Neural progenitor cell (in vitro differentiated cells): ENCODE data around the gene MICALL2. TPM values are rescaled to one million over a fixed set of nuclear protein-coding genes. Genes with fewer than 3 reads are reported as not detected.

Experiments
- DNase-seq: peaks from one replicate; pipeline ENCODE4 v3.0.0-alpha.2; 2016; ENCODE audit warnings: low spot score
- H2AFZ ChIP-seq: fragments of 200-600 bp; sonication (generic); replicated peaks from 2 replicates; pipeline ENCODE4 v1.6.1; 2016; ENCODE audit warnings: antibody characterized with exemption
- H3F3A ChIP-seq: fragments of 200-600 bp; sonication (generic); 2 replicates; pipeline ENCODE4 v1.6.1; 2016; ENCODE audit warnings: antibody characterized with exemption, low read depth
- H3K27ac ChIP-seq: fragments of 200-600 bp; sonication (generic); 2 replicates; pipeline ENCODE4 v1.5.1; 2016; ENCODE audit warnings: mild to moderate bottlenecking
- H3K27me3 ChIP-seq: fragments of 200-600 bp; sonication (generic); 2 replicates; pipeline ENCODE4 v1.6.1; 2016; ENCODE audit warnings: mild to moderate bottlenecking, moderate library complexity
- H3K36me3 ChIP-seq: fragments of 200-600 bp; sonication (generic); 2 replicates; pipeline ENCODE4 v1.5.1; 2016
- H3K4me1 ChIP-seq: fragments of 200-600 bp; sonication (generic); 2 replicates; pipeline ENCODE4 v1.6.1; 2016; ENCODE audit warnings: mixed run types
- H3K4me2 ChIP-seq: fragments of 200-600 bp; sonication (generic); 2 replicates; pipeline ENCODE4 v1.6.1; 2016
- H3K4me3 ChIP-seq: fragments of 200-600 bp; sonication (generic); 2 replicates; pipeline ENCODE4 v1.5.1; 2016
- H3K79me2 ChIP-seq: fragments of 200-600 bp; sonication (generic); 2 replicates; pipeline ENCODE4 v1.6.1; 2016; ENCODE audit warnings: low read depth
- H3K9ac ChIP-seq: fragments of 200-600 bp; sonication (generic); 2 replicates; pipeline ENCODE4 v1.6.1; 2016
- H3K9me3 ChIP-seq: fragments of 200-600 bp; sonication (generic); 2 replicates; pipeline ENCODE4 v1.5.1; 2016; ENCODE audit warnings: low read depth
- H4K20me1 ChIP-seq: fragments of 200-600 bp; sonication (generic); 2 replicates; pipeline ENCODE4 v1.6.1; 2016; ENCODE audit warnings: low read depth
- H3K27ac Mint-ChIP-seq: 3 replicates; pipeline ENCODE4 v1.8.0; 2021; ENCODE audit warnings: mixed read lengths
- H3K27me3 Mint-ChIP-seq: 2 replicates; pipeline ENCODE4 v1.8.0; 2022; ENCODE audit warnings: low read depth, mild to moderate bottlenecking, inconsistent platforms, moderate library complexity, mixed read lengths; ENCODE audit not compliant: insufficient read depth
- H3K36me3 Mint-ChIP-seq: 3 replicates; pipeline ENCODE4 v1.8.0; 2021; ENCODE audit warnings: mixed read lengths
- H3K4me1 Mint-ChIP-seq: 3 replicates; pipeline ENCODE4 v1.8.0; 2021; ENCODE audit warnings: mixed read lengths
- H3K4me3 Mint-ChIP-seq: 3 replicates; pipeline ENCODE4 v1.8.0; 2021; ENCODE audit warnings: mild to moderate bottlenecking, moderate library complexity, mixed read lengths
- H3K9me3 Mint-ChIP-seq: 3 replicates; pipeline ENCODE4 v1.8.0; 2020; ENCODE audit warnings: mixed read lengths
- CTCF ChIP-seq: fragments of 200-600 bp; sonication (generic); IDR thresholded peaks from 2 replicates; pipeline ENCODE4 v1.5.1; 2017; ENCODE audit warnings: antibody characterized with exemption, mild to moderate bottlenecking
- EZH2 ChIP-seq: fragments of 200-600 bp; sonication (generic); IDR thresholded peaks from 2 replicates; pipeline ENCODE4 v1.6.1; 2017; ENCODE audit warnings: antibody characterized with exemption, mild to moderate bottlenecking, moderate library complexity
- EZH2phosphoT487 ChIP-seq: fragments of 200-600 bp; sonication (generic); IDR thresholded peaks from 2 replicates; pipeline ENCODE4 v1.6.1; 2017; ENCODE audit warnings: antibody characterized with exemption
- total RNA-seq: library from RNA; depleted of rRNA; stranded (reverse); fragments of >200 nt; gene quantifications from 2 replicates; pipeline ENCODE4 v1.2.3, GENCODE V29; 2015; ENCODE audit warnings: low replicate concordance

The MICALL2 gene
- total RNA-seq, 1 donor from 2014 or later = 6.0 TPM

GRCh38 chr7:1385809-1386622 lies 73.3 kb downstream of the MICALL2 start:
- Histone ChIP-seq H3K9me3 (no peaks in the 10 kb centered on the region), H3K4me2 (no peak overlapping the region), H3K9ac (no peak overlapping the region), H3K36me3 (no peaks in the 10 kb centered on the region), H3K4me3 (no peak overlapping the region), H4K20me1 (no peaks in the 10 kb centered on the region), H3K27ac (no peak overlapping the region), H3K79me2 (no peaks in the 10 kb centered on the region), H3F3A (no peaks in the 10 kb centered on the region), H2AFZ (no peak overlapping the region), H3K4me1 (no peaks in the 10 kb centered on the region), H3K27me3 (peaks cover 36% of the 10 kb centered on the region)
- Mint-ChIP-seq H3K4me1 (peaks cover 5% of the 10 kb centered on the region), H3K4me3 (no peak overlapping the region), H3K36me3 (no peaks in the 10 kb centered on the region), H3K27me3 (peaks cover 11% of the 10 kb centered on the region), H3K9me3 (no peaks in the 10 kb centered on the region), H3K27ac (no peak overlapping the region)
- no peak for DNase-seq
- TF ChIP-seq CTCF = no peak
- no peak for TF ChIP-seq EZH2phosphoT487
- no peak for TF ChIP-seq EZH2

- no peaks in the 10 kb centered on the region for H3K9me3 ChIP-seq
- no peaks in the 10 kb centered on the region for H4K20me1 ChIP-seq
- H3K27ac ChIP-seq = no peak overlapping the region
- no peaks in the 10 kb centered on the region for H3K79me2 ChIP-seq
- H3K4me2 ChIP-seq = no peak overlapping the region
- H3K36me3 ChIP-seq = no peaks in the 10 kb centered on the region
- TF ChIP-seq EZH2 (no peak), CTCF (no peak), EZH2phosphoT487 (no peak)
- H3K4me3 ChIP-seq = no peak overlapping the region
- peaks cover 36% of the 10 kb centered on the region for H3K27me3 ChIP-seq
- Mint-ChIP-seq H3K27ac (no peak overlapping the region), H3K36me3 (no peaks in the 10 kb centered on the region), H3K4me1 (peaks cover 5% of the 10 kb centered on the region), H3K4me3 (no peak overlapping the region), H3K27me3 (peaks cover 8% of the 10 kb centered on the region), H3K9me3 (no peaks in the 10 kb centered on the region)
- H3K9ac ChIP-seq = no peak overlapping the region
- H2AFZ ChIP-seq = no peak overlapping the region
- no peak for DNase-seq
- no peaks in the 10 kb centered on the region for H3F3A ChIP-seq
- no peaks in the 10 kb centered on the region for H3K4me1 ChIP-seq
Measured at GRCh38 chr7:1385086-1385808, 74.0 kb downstream of the MICALL2 start.

Other genes starting within 250 kb of the MICALL2 start
- gene UNCX, start 226.6 kb downstream of the MICALL2 start, total RNA-seq = not detected in 2 replicates
- 16.5 and 76.7 TPM in 2 replicates for gene INTS1, start 44.9 kb upstream of the MICALL2 start, total RNA-seq
- gene MAFK, start 71.2 kb upstream of the MICALL2 start, total RNA-seq = 4.3 and 4.7 TPM in 2 replicates
- gene TMEM184A, start 96.7 kb upstream of the MICALL2 start, total RNA-seq = 0.17 and 0.22 TPM in 2 replicates
- 31.1 and 50.3 TPM in 2 replicates for gene PSMG3, start 110.6 kb upstream of the MICALL2 start, total RNA-seq
- gene ELFN1, start 210.8 kb upstream of the MICALL2 start, total RNA-seq = 2.2 and 13.6 TPM in 2 replicates